Measurements from ENCODE around the gene NTNG1. TPM values are rescaled to one million over a fixed set of nuclear protein-coding genes. Genes with fewer than 3 reads are reported as not detected.

NTNG1 gene
- total RNA-seq, 4 donors from 2014 or later, result 0.41 to 1.3 TPM; not detected in 2

DNA sequence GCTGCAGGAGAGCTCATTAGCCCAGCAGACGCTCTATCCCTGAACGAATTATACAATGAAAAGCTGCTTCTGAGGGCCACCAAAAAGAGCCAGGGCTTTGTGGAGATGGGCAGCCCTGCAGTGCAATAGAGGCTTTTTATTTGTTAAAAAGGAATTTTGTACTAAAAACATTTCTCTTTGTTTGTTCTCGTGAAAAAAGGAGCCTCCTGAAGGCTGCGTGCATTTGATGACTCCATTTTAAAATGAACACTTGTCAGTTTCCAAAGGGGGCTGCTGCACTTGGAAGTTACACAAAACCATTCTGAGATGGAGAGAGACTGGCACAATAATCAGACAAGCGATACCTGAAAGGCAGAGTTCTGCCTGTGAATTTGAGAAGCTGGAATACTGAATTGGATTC lies 202.8 kb downstream of the NTNG1 start:
- no peaks in the 10 kb centered on the region for H3K27me3 ChIP-seq
- H3K4me1 ChIP-seq, result no peaks in the 10 kb centered on the region
- DNase-seq, result no peak
- intact Hi-C loops (cut with DNase I), result no loop called here
- 88 to 94% methylated on average over 4 to 5 of the region's 5 CpGs for WGBS, 2 donors
- no peaks in the 10 kb centered on the region for H3K9me3 ChIP-seq
- no peaks in the 10 kb centered on the region for H3K36me3 ChIP-seq
- H3K4me3 ChIP-seq, result no peak overlapping the region
- TF ChIP-seq, protein P1, sequence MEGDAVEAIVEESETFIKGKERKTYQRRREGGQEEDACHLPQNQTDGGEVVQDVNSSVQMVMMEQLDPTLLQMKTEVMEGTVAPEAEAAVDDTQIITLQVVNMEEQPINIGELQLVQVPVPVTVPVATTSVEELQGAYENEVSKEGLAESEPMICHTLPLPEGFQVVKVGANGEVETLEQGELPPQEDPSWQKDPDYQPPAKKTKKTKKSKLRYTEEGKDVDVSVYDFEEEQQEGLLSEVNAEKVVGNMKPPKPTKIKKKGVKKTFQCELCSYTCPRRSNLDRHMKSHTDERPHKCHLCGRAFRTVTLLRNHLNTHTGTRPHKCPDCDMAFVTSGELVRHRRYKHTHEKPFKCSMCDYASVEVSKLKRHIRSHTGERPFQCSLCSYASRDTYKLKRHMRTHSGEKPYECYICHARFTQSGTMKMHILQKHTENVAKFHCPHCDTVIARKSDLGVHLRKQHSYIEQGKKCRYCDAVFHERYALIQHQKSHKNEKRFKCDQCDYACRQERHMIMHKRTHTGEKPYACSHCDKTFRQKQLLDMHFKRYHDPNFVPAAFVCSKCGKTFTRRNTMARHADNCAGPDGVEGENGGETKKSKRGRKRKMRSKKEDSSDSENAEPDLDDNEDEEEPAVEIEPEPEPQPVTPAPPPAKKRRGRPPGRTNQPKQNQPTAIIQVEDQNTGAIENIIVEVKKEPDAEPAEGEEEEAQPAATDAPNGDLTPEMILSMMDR (IDR thresholded peaks at IDR 0.05), result no peak
- TF ChIP-seq POLR2A (IDR thresholded peaks at IDR 0.05), result no peak
- no peak overlapping the region for H3K27ac ChIP-seq

DNA sequence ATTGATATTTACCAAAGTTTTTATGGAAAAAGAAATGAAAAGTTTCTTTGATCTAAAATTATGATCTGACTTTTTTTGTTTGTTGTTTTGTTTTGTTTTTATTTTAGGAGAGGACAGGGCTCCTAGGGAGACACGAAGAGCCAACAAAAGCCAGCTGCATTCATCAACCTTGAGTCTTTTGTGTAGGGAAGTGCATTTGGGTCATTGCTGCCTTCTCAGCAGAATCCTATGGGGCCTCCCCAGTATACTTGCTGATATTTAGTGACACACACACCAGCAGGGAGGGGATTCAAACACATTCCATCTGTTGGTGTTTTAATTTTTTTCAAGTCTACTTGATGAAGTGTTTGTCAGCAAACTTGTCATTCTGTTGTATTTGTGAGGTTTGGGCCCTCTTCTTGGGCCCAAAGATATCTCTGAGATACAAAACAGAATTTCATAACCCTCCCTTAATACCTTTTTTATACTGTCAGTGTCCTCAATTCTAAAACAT lies 203.5 kb downstream of the NTNG1 start:
- no peaks in the 10 kb centered on the region for H3K9me3 ChIP-seq
- H3K27me3 ChIP-seq, result no peaks in the 10 kb centered on the region
- no peak overlapping the region for H3K27ac ChIP-seq
- TF ChIP-seq, protein P1 (IDR thresholded peaks at IDR 0.05), result no peak
- TF ChIP-seq POLR2A (IDR thresholded peaks at IDR 0.05), result no peak
- no peaks in the 10 kb centered on the region for H3K36me3 ChIP-seq
- H3K4me1 ChIP-seq, result no peaks in the 10 kb centered on the region
- WGBS, 2 donors, result 42 to 50% methylated on average over 1 of the region's 1 CpG
- intact Hi-C loops (cut with DNase I), result no loop called here
- DNase-seq, result no peak
- no peak overlapping the region for H3K4me3 ChIP-seq

DNA sequence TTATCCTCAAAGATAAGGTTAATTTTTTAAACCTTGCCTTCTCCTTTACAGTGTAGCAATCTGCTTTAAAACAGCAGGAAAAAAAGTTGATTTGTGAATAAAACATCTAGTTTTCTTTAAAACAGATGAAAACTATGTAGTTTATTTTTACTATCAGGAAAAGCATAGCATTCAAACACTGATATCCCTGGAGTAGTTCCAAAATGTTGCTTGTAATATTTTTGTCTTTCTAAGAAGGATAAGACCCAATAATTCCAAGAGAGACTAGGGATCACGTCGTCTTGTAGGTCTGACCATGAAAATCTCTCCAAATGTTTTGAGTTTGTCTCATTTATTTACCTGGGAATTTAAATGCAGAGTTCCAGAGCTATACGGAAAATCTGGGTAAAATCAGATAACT lies 204.0 kb downstream of the NTNG1 start:
- no peaks in the 10 kb centered on the region for H3K27me3 ChIP-seq
- intact Hi-C loops (cut with DNase I), result no loop called here
- no peak overlapping the region for H3K4me3 ChIP-seq
- 68 to 71% methylated on average over 3 of the region's 3 CpGs for WGBS, 2 donors
- DNase-seq, result no peak
- TF ChIP-seq, protein P1 (IDR thresholded peaks at IDR 0.05), result no peak
- TF ChIP-seq POLR2A (IDR thresholded peaks at IDR 0.05), result no peak
- no peaks in the 10 kb centered on the region for H3K36me3 ChIP-seq
- H3K9me3 ChIP-seq, result no peaks in the 10 kb centered on the region
- H3K4me1 ChIP-seq, result no peaks in the 10 kb centered on the region
- H3K27ac ChIP-seq, result no peak overlapping the region

DNA sequence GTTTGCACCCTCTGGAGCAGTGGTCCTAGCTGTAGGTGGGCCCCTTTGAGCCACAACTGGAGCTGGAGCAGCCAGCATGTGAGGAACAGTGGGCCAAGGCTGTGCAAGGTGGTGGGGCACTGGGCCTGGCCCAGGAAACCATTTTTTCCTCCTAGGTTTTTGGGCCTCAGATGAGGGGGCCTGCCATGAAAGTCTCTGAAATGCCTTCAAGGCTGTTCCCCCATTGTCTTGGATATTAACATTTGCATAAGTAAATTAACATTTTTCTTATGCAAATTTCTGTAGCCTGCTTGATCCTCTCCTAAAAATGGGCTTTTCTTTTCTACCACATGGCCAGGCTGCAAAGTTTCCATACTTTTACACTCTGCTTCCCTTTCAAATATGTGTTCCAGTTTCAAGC lies 212.0 kb downstream of the NTNG1 start:
- no peaks in the 10 kb centered on the region for H3K27me3 ChIP-seq
- H3K4me3 ChIP-seq, result no peak overlapping the region
- H3K9me3 ChIP-seq, result no peaks in the 10 kb centered on the region
- intact Hi-C loops (cut with DNase I), result no loop called here
- TF ChIP-seq, protein P1 (IDR thresholded peaks at IDR 0.05), result no peak
- TF ChIP-seq POLR2A (IDR thresholded peaks at IDR 0.05), result no peak
- no peak for DNase-seq
- no peak overlapping the region for H3K27ac ChIP-seq
- H3K36me3 ChIP-seq, result no peaks in the 10 kb centered on the region
- H3K4me1 ChIP-seq, result no peaks in the 10 kb centered on the region

DNA sequence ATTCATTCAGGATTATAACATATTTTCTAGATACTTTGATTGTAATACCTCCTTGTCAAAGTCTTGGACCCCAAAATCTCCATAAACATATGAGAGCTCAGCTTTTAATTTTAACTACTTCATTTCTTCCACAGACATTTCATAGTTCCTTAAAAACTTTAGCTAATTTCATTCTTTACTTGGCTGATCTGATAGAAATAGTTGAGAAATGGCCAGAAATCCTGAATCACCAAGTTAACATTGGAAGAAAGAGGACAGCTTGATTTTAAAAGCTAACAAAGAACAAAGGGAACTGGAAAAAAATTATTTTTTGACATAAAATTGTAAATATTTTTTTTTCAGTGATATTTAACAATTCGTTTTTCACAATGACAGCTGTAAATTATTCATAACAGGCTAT lies 216.5 kb downstream of the NTNG1 start:
- intact Hi-C loops (cut with DNase I), result no loop called here
- Histone ChIP-seq H3K9me3 (no peaks in the 10 kb centered on the region), H3K27me3 (no peaks in the 10 kb centered on the region), H3K4me1 (no peaks in the 10 kb centered on the region), H3K36me3 (no peaks in the 10 kb centered on the region), H3K27ac (no peak overlapping the region), H3K4me3 (no peak overlapping the region)
- no peak for DNase-seq
- TF ChIP-seq, protein P1 (IDR thresholded peaks at IDR 0.05), result no peak
- no peak for TF ChIP-seq POLR2A (IDR thresholded peaks at IDR 0.05)
- 17 to 21% methylated on average over 1 of the region's 1 CpG for WGBS, 2 donors

All from esophagus squamous epithelium (tissue), 5 donors.